ENCODE data around the gene ADPRS.

Gene ADPRS

GRCh38 chr1:36093226-36093625, 4.5 kb downstream of the ADPRS start:
- Mint-ChIP-seq H3K36me3 (peaks cover 29 to 46% of the 10 kb centered on the region in 2 donors), H3K4me3 (no peak overlapping the region), H3K9me3 (no peaks in the 10 kb centered on the region), H3K4me1 (peaks cover 15 to 32% of the 10 kb centered on the region in 2 donors), H3K27me3 (no peaks in the 10 kb centered on the region), H3K27ac (no peak overlapping the region)
- ATAC-seq (replicated peaks): no peak
- DNase-seq: no peak

DNA sequence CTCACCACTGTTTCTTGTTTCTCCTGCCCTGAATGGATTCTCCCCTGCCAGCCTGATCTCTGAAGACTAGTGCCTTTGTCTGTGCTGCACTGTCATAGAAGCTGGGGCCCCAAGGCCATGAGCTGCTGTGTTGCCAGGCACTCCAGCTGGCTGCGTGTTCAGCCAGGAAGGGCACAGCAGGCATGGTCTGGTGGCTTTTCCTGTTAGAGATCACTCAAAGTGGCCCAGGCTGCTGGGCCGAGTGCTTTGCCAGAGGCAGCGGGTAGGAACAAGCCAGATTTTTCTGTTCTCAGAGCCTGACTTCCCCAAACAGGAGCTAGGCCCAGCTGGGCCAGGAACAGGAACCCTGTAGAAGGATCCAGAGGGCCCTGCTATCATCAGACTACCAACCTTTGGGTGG, 5.2 kb downstream of the ADPRS start:
- H3K9me3 Mint-ChIP-seq: no peaks in the 10 kb centered on the region
- H3K36me3 Mint-ChIP-seq: peaks cover 29 to 46% of the 10 kb centered on the region in 2 donors
- no peaks in the 10 kb centered on the region for H3K27me3 Mint-ChIP-seq
- no peak overlapping the region for H3K4me3 Mint-ChIP-seq
- peaks cover 15 to 32% of the 10 kb centered on the region in 2 donors for H3K4me1 Mint-ChIP-seq
- ATAC-seq (replicated peaks) (no peak), DNase-seq (no peak)
- H3K27ac Mint-ChIP-seq: no peak overlapping the region

GRCh38 chr1:36094621-36095061, 5.9 kb downstream of the ADPRS start:
- Mint-ChIP-seq H3K27ac (no peak overlapping the region), H3K4me1 (peaks cover 11 to 29% of the 10 kb centered on the region in 2 donors), H3K27me3 (no peaks in the 10 kb centered on the region), H3K9me3 (no peaks in the 10 kb centered on the region), H3K36me3 (peaks cover 27 to 42% of the 10 kb centered on the region in 2 donors), H3K4me3 (no peak overlapping the region)
- no peak for ATAC-seq (replicated peaks)
- DNase-seq: no peak

DNA sequence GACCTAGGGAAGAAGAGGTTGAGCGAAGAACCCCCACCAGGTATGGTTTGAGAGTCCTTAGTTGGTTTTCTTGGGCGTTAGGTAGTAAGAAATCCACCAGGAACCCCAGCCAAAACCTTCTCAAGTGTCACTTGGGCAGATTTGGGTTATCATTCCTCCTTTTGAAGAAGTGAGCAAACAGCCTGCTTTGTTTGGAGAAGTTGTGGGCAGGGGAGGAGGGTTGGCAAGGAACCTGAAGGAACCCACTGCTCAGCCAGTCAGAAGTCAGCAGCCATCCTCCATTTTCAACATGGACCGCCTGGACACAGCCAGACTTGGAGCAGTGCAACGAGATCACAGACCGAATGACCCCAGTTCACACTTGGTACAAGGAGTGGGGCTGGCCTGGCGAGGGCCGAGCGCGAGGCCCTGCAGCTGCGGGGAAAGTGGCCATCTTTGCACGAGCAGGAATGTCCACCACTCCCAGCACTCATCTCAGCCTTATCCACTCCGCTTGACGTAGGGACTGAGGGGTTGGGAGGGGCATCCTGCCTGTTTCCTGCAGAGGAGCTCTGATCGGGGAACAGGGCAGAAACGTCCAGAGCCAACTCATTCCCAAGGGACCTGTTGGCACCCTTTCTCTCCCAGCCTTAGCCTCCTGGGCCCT, 7.2 kb downstream of the ADPRS start:
- ATAC-seq (replicated peaks) (no peak), DNase-seq (no peak)
- H3K36me3 Mint-ChIP-seq: peaks cover 22 to 36% of the 10 kb centered on the region in 2 donors
- H3K27ac Mint-ChIP-seq: no peak overlapping the region
- peaks cover 5 to 26% of the 10 kb centered on the region in 2 donors for H3K4me1 Mint-ChIP-seq
- H3K4me3 Mint-ChIP-seq: no peak overlapping the region
- H3K27me3 Mint-ChIP-seq: no peaks in the 10 kb centered on the region
- H3K9me3 Mint-ChIP-seq: no peaks in the 10 kb centered on the region

DNA sequence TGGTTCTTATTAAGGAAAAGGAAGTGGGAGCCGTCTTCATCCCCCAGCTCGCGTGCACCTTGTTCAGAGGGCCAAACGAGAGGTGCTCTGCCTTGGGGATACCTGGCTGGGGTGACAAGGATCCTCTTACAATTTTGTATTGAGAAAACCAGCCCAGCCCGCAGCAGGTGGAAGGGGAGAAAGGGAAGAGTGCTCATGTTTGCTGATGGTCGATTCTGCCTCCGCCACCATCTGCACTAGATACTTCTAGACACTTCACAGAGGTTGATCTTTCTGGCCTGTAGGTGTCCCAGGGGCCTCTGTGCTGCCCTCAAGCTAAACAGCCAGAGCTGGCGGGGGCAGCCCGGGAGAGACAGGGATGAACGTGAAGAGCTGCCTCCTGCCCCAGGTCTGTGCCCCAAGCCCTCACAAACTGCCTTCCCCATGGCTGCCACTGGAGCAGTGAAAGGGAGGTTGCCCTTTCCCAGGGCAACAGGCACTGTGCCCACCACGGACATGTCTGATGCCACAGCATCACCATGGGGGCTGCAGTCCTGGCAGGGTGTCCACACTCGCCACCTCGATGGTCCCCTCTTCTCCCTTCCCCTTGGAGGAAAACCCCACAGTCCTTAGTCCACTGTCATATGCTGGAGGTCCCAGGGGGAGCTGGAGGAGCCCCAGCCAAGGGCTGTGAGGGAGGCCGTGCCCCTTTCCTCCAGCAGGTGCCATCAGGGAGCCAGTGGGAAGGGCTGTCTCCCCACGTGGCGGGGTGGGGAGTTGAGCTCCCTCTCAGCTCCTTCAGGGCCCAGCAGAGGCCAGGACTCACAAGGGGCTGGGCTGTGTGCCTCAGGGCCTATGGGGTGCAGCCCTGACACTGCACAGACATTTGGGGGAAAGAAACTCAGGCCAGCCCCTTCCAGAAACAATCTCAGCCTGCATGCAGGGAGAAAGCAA, 8.1 kb downstream of the ADPRS start:
- H3K4me1 Mint-ChIP-seq: peaks cover 2 to 18% of the 10 kb centered on the region in 2 donors

GRCh38 chr1:36097693-36098585, 9.2 kb downstream of the ADPRS start:
- Mint-ChIP-seq H3K4me1 (peaks cover 0 to 18% of the 10 kb centered on the region in 2 donors), H3K27me3 (no peaks in the 10 kb centered on the region)

More for the DNA sequence above, 8.1 kb downstream of the ADPRS start:
- H3K9me3 Mint-ChIP-seq: no peaks in the 10 kb centered on the region
- ATAC-seq (replicated peaks): no peak
- peaks cover 21 to 27% of the 10 kb centered on the region in 2 donors for H3K36me3 Mint-ChIP-seq
- H3K27me3 Mint-ChIP-seq: no peaks in the 10 kb centered on the region
- no peak for DNase-seq
- no peak overlapping the region for H3K4me3 Mint-ChIP-seq
- H3K27ac Mint-ChIP-seq: peak overlapping the region; percentile 60

GRCh38 chr1:36098650-36099365, 10.1 kb downstream of the ADPRS start:
- Mint-ChIP-seq H3K36me3 (peaks cover 8 to 9% of the 10 kb centered on the region in 2 donors), H3K9me3 (no peaks in the 10 kb centered on the region), H3K4me1 (peaks cover 0 to 11% of the 10 kb centered on the region in 2 donors), H3K4me3 (no peak overlapping the region), H3K27me3 (no peaks in the 10 kb centered on the region), H3K27ac (no peak overlapping the region)
- DNase-seq (no peak), ATAC-seq (replicated peaks) (no peak)

More at GRCh38 chr1:36097693-36098585, 9.2 kb downstream of the ADPRS start:
- no peak for DNase-seq
- no peaks in the 10 kb centered on the region for H3K9me3 Mint-ChIP-seq
- no peak overlapping the region for H3K27ac Mint-ChIP-seq
- peaks cover 15% of the 10 kb centered on the region in 2 donors for H3K36me3 Mint-ChIP-seq
- ATAC-seq (replicated peaks): no peak
- no peak overlapping the region for H3K4me3 Mint-ChIP-seq

- no peak overlapping the region for H3K27ac Mint-ChIP-seq
- peaks cover 0 to 11% of the 10 kb centered on the region in 2 donors for H3K4me1 Mint-ChIP-seq
- peak; percentile 55 for DNase-seq
- peaks cover 4 to 9% of the 10 kb centered on the region in 2 donors for H3K36me3 Mint-ChIP-seq
- H3K4me3 Mint-ChIP-seq: no peak overlapping the region
- H3K27me3 Mint-ChIP-seq: no peaks in the 10 kb centered on the region
- peak; percentile 94 to 95 for ATAC-seq (replicated peaks)
- H3K9me3 Mint-ChIP-seq: no peaks in the 10 kb centered on the region
Measured at GRCh38 chr1:36099681-36100341, 11.1 kb downstream of the ADPRS start.

DNA sequence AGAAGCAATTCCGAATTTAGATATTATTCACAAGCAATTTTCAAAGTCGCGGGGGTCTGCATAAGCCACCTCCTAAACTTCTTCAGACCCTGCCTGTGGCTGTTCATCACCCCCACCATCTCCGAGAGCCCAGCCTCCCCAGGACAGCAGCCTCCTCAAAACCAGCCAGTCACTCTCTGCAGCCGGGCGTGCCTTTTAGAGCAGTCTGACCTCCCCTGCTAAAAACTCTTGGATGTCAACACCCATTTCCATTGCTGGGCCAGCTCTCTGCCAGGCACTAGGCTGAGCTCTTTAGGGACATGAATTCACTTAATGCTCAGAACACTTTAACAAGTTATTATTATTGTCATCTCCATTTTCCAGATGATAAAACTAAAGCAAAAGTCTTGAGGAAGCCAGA, 11.7 kb downstream of the ADPRS start:
- Mint-ChIP-seq H3K4me3 (no peak overlapping the region), H3K36me3 (peaks cover 4 to 9% of the 10 kb centered on the region in 2 donors), H3K27me3 (no peaks in the 10 kb centered on the region), H3K4me1 (peaks cover 0 to 11% of the 10 kb centered on the region in 2 donors), H3K27ac (no peak overlapping the region), H3K9me3 (no peaks in the 10 kb centered on the region)
- ATAC-seq (replicated peaks) (no peak), DNase-seq (no peak)

DNA sequence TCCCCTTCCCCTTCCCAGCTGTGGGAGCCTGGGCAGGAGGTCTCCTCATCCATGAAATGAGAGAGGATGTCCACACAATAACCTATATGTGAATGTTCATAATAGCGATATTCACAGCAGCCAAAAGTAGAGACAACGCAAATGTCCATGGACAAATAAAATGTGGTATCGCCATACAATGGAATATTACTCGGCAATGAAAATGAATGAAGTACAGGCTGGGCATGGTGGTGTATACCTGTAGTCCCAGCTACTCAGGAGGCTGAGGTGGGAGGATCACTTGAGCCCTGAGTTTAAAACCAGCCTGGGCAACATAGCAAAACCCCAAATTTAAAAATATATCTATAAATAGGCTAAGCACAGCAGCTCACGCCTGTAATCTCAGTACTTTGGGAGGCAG, 12.9 kb downstream of the ADPRS start:
- no peak for DNase-seq
- no peaks in the 10 kb centered on the region for H3K27me3 Mint-ChIP-seq
- H3K4me1 Mint-ChIP-seq: peaks cover 0 to 9% of the 10 kb centered on the region in 2 donors
- H3K4me3 Mint-ChIP-seq: no peak overlapping the region
- no peak for ATAC-seq (replicated peaks)
- H3K36me3 Mint-ChIP-seq: peaks cover 4 to 6% of the 10 kb centered on the region in 2 donors
- H3K27ac Mint-ChIP-seq: no peak overlapping the region
- H3K9me3 Mint-ChIP-seq: no peaks in the 10 kb centered on the region

- Mint-ChIP-seq H3K4me1 (peaks cover 0 to 3% of the 10 kb centered on the region in 2 donors), H3K36me3 (no peaks in the 10 kb centered on the region), H3K4me3 (no peak overlapping the region), H3K27ac (peak overlapping the region; percentile 56), H3K9me3 (no peaks in the 10 kb centered on the region), H3K27me3 (no peaks in the 10 kb centered on the region)
- ATAC-seq (replicated peaks): no peak
- no peak for DNase-seq
Measured at GRCh38 chr1:36106269-36106668, 17.6 kb downstream of the ADPRS start.

DNA sequence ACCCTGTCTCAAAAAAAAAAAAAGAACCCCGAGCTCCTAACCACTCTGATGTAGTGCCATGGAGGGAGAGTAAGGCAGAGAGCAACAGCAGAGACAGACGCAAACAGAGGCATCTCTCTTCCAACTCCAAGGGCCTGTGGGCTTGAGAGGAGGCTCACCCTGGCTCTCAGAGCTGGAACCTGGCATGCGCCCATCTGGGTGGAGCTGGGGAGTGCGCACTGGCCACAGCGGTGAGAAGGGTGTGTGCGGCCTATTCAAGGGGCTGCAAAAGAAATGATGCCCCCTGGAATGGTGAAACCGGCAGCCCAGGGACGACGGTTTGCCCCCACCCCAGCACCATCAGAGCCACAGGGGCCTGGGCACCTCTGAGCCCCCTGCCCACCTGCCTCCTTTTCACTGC, 18.7 kb downstream of the ADPRS start:
- no peaks in the 10 kb centered on the region for H3K9me3 Mint-ChIP-seq
- no peak overlapping the region for H3K27ac Mint-ChIP-seq
- no peaks in the 10 kb centered on the region for H3K27me3 Mint-ChIP-seq
- H3K4me3 Mint-ChIP-seq: no peak overlapping the region
- DNase-seq (no peak), ATAC-seq (replicated peaks) (no peak)
- peaks cover 0 to 3% of the 10 kb centered on the region in 2 donors for H3K4me1 Mint-ChIP-seq
- H3K36me3 Mint-ChIP-seq: peaks cover 0 to 2% of the 10 kb centered on the region in 2 donors

GRCh38 chr1:36108314-36108713, 19.6 kb downstream of the ADPRS start:
- DNase-seq (no peak), ATAC-seq (replicated peaks) (no peak)
- H3K4me1 Mint-ChIP-seq: peaks cover 0 to 3% of the 10 kb centered on the region in 2 donors
- peaks cover 0 to 2% of the 10 kb centered on the region in 2 donors for H3K27me3 Mint-ChIP-seq
- H3K27ac Mint-ChIP-seq: no peak overlapping the region
- no peaks in the 10 kb centered on the region for H3K9me3 Mint-ChIP-seq
- H3K4me3 Mint-ChIP-seq: no peak overlapping the region
- peaks cover 2 to 3% of the 10 kb centered on the region in 2 donors for H3K36me3 Mint-ChIP-seq
